ENCODE results near the gene LRRC10B.

- TF ChIP-seq ZNF274 (IDR thresholded peaks at IDR 0.05; ENCODE audit: low read depth, low read length) (no peak), ZFX (IDR thresholded peaks at IDR 0.05) (no peak), JUND (IDR thresholded peaks at IDR 0.05) (no peak), SP1 (IDR thresholded peaks at IDR 0.05; ENCODE audit: low read depth) (no peak), ATF3 (IDR thresholded peaks at IDR 0.05) (no peak), SIN3A (IDR thresholded peaks at IDR 0.05; ENCODE audit: low read depth) (no peak), REST (IDR thresholded peaks at IDR 0.05; ENCODE audit: low read depth) (no peak), EZH2 (IDR thresholded peaks at IDR 0.05) (no peak)
- TF ChIP-seq, protein P1, sequence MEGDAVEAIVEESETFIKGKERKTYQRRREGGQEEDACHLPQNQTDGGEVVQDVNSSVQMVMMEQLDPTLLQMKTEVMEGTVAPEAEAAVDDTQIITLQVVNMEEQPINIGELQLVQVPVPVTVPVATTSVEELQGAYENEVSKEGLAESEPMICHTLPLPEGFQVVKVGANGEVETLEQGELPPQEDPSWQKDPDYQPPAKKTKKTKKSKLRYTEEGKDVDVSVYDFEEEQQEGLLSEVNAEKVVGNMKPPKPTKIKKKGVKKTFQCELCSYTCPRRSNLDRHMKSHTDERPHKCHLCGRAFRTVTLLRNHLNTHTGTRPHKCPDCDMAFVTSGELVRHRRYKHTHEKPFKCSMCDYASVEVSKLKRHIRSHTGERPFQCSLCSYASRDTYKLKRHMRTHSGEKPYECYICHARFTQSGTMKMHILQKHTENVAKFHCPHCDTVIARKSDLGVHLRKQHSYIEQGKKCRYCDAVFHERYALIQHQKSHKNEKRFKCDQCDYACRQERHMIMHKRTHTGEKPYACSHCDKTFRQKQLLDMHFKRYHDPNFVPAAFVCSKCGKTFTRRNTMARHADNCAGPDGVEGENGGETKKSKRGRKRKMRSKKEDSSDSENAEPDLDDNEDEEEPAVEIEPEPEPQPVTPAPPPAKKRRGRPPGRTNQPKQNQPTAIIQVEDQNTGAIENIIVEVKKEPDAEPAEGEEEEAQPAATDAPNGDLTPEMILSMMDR (IDR thresholded peaks at IDR 0.05 in 2 of 3, conservative IDR thresholded peaks at IDR 0.05 in 1 of 3; ENCODE audit: borderline replicate concordance in 1 of 3, insufficient read depth in 1 of 3, low read depth in 2 of 3, low read length in 2 of 3), result no peak
- TF ChIP-seq, protein P2, sequence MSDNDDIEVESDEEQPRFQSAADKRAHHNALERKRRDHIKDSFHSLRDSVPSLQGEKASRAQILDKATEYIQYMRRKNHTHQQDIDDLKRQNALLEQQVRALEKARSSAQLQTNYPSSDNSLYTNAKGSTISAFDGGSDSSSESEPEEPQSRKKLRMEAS (IDR thresholded peaks at IDR 0.05), result no peak
These were observed 34.4 kb upstream of the LRRC10B start for GRCh38 chr11:61474013-61474643.

All from HCT116 (cell line).